Uterus (tissue), 2 donors: Measurements from ENCODE around the gene HOXA10.

Experiments used
- CTCF ChIP-seq, 4 experiments: fragments of 200-600 bp in 2 of 4; fragments of 450-650 bp in 2 of 4; sonication (generic) in 2 of 4; IDR thresholded peaks; one replicate each; pipeline ENCODE4 v1.5.1; 2016 to 2019; ENCODE audit warnings: antibody characterized with exemption in 4 of 4, mild to moderate bottlenecking in 2 of 4, moderate library complexity in 1 of 4
- POLR2A ChIP-seq, 2 donors: fragments of 450-650 bp; IDR thresholded peaks; one replicate each; pipeline ENCODE4 v1.6.1; 2016; ENCODE audit warnings: antibody characterized with exemption in 2 of 2, mild to moderate bottlenecking in 1 of 2, moderate library complexity in 1 of 2

- TF ChIP-seq CTCF (IDR thresholded peaks at IDR 0.05) (no peak), POLR2A (IDR thresholded peaks at IDR 0.05) (no peak)
Observed at GRCh38 chr7:27213433-27214238, 39.5 kb upstream of the HOXA10 start.
